Ovary (tissue), 9 donors: ENCODE measurements around the gene AP2M1. TPM values are rescaled to one million over a fixed set of nuclear protein-coding genes. Genes with fewer than 3 reads are reported as not detected.

Experiments
- DNase-seq, 5 donors: peaks; one replicate each; pipeline ENCODE4 v3.0.0-alpha.2; 2019 to 2020
- H3K27ac ChIP-seq, 2 donors: fragments of 200-600 bp; one replicate each; pipeline versions ENCODE4 v1.5.1 to v1.8.0; 2019 to 2022
- H3K27me3 ChIP-seq: fragments of 200-600 bp; one replicate; pipeline ENCODE4 v1.8.0; 2022
- H3K36me3 ChIP-seq: fragments of 200-600 bp; sonication (generic); one replicate; pipeline ENCODE4 v1.5.1; 2019
- H3K4me1 ChIP-seq: one replicate; pipeline ENCODE4 v1.8.1; 2013; ENCODE audit warnings: mild to moderate bottlenecking, moderate library complexity; ENCODE audit not compliant: insufficient read depth
- H3K4me3 ChIP-seq: fragments of 200-600 bp; sonication (generic); one replicate; pipeline ENCODE4 v1.5.1; 2017
- H3K9me3 ChIP-seq, 2 donors: fragments of 200-600 bp in 1 of 2; sonication (generic) in 1 of 2; one replicate each; pipeline versions ENCODE4 v1.5.1 to v1.8.1; 2013 to 2019; ENCODE audit warnings: mild to moderate bottlenecking in 1 of 2, moderate library complexity in 1 of 2
- CTCF ChIP-seq, 3 donors: fragments of 450-650 bp in 2 of 3; fragments of 200-600 bp in 1 of 3; IDR thresholded peaks; one replicate each; pipeline versions ENCODE4 v1.5.1 to v1.8.0; 2016 to 2022; ENCODE audit warnings: antibody characterized with exemption in 3 of 3, mild to moderate bottlenecking in 1 of 3
- EP300 ChIP-seq: sonication (generic); formaldehyde crosslinking; IDR thresholded peaks from one replicate; pipeline ENCODE4 v1.6.1; 2017; ENCODE audit warnings: antibody characterized with exemption
- POLR2A ChIP-seq: fragments of 450-650 bp; IDR thresholded peaks from one replicate; pipeline ENCODE4 v1.6.1; 2017; ENCODE audit warnings: antibody characterized with exemption, mild to moderate bottlenecking, moderate library complexity
- WGBS, 3 donors: extraction: QIAGEN DNeasy Blood & Tissue Kit in 1 of 3; methylation state at CpG; one replicate each; pipeline versions ENCODE4 v1.1.5 to v1.1.7; 2013 to 2017; 5-methylcytosine and 5-hydroxymethylcytosine counted together
- intact Hi-C, 4 donors: fragments of 100-400 bp; cut with DNase I; formaldehyde crosslinking; loops; one replicate each; pipeline versions ENCODE4 v1.11.0 to v1.15.1; 2022 to 2023
- polyA plus RNA-seq, 2 donors: library from polyadenylated mRNA; stranded (reverse); fragments of 200-250 nt in 1 of 2; fragments of 350-450 nt in 1 of 2; fragmentation: Illumina TruSeq in 1 of 2; extraction: RNeasy Lipid Tissue Mini Kit (QIAGEN cat#74804) in 1 of 2; gene quantifications; one replicate each; pipeline ENCODE4 v1.2.3, GENCODE V29; 2013 to 2014
- total RNA-seq, 7 donors: library from RNA; depleted of rRNA in 2 of 7; stranded (reverse); fragments of >200 nt in 2 of 7; fragmentation: NEBNext Ultra II Directional in 3 of 7; extraction: Animal tissue kit (Norgen Biotek cat#: 25700) in 3 of 7; gene quantifications; one replicate each; pipeline versions ENCODE4 v1.1.0 to v1.2.4, GENCODE V29; 2016 to 2023
- donor health status: DM: no; HTN: no; CAD: no; lungs with moderate emphysema.
- donor health status: DM: no; HTN: no; CAD: no.
- donor health status: Bipolar disorder and iron deficiency.
- donor health status: DM: yes; HTN: yes; CAD: no.
- donor health status: DM: no; HTN: no; CAD: no.
- donor health status: DM: yes; HTN: yes; CAD: no.

AP2M1 gene
- total and polyA plus RNA-seq, 9 donors: 107 to 371 (median 252) TPM

DNA sequence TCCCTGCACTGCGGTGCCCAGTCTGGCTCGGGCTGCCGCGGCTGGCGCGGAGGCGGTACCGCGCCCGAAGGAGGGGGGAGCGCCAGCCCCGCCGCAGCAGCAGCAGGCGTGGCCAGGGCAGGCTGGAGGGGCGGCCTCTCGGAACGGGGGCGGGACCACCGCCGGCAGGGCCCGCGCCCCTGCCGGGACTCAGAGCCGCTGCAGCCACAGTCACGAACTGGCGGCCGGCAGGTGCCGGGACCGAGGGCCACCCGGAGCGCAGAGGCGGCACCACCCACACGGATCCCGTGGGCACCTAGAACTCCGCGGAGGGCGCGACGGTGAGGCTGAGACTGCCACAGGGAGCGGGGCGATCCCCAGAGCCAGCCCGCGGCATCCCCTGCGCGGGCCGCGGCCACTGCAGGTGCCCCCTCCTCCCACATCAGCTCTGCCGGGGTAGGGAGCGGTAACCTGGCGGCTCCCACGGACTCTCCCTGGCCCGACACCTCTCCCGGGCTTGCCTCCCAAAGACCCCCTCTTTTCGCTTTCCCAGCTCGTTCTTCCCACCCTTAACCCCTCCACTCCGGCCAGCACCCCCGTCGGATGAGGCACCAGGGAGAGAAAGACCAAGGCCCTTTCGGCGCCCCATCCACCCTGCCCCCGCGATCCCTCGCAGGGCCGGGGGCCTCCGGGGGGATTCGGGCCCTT lies 54.9 kb downstream of the AP2M1 start, which contains the start of gene VWA5B2:
Gene VWA5B2, plus strand, starts transcription at position 192 of the 687 bp plus-strand sequence. CDS start 944 bp downstream, outside the sequence.
- intact Hi-C loops: no loop called here
- no peak within 1 kb of the TSS for H3K27ac ChIP-seq
- no peaks in the 10 kb centered on the region for H3K9me3 ChIP-seq
- WGBS, 3 donors: 0% methylated on average over 47 to 66 of the region's 66 CpGs
- H3K4me3 ChIP-seq: peak within 1 kb of the TSS; percentile 27
- peak in 4 of 5 donors; percentile 37 to 66 (median 55) for DNase-seq
- TF ChIP-seq EP300 (no peak), CTCF (IDR thresholded peaks at IDR 0.05) (peak in 1 of 3 donors; percentile 38), POLR2A (no peak)
- H3K27me3 ChIP-seq: no peaks in the 10 kb centered on the region
- H3K36me3 ChIP-seq: no peaks in the 10 kb centered on the region
- H3K4me1 ChIP-seq: peaks cover 6% of the 10 kb centered on the region

DNA sequence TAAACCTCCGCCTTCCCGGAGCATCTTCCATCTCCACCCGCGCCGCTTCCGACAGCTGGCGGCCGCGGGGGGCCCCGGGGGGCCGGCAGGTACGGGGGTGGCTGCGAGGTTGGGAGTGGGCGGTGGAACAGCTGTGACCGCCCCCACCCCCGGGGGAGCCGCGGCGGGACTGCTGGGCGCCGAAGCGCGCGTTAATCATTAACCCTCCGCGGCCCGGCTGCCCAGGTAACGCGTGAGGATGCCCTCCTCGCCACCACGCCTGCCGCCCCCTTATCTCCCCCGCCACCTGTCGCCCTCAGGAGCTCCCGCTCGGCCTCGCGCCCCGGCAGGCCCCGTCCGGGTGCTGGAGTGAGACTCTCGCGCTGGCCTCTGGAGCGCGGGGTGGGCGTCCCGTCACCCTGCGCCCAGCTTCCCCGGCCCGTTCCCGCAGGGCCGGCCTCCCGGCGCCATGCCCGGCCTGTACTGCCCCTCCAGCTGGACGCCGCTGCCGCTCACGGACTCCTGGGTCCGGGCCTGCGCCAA lies 55.5 kb downstream of the AP2M1 start:
- Histone ChIP-seq H3K36me3 (no peaks in the 10 kb centered on the region), H3K27ac (no peak overlapping the region), H3K9me3 (no peaks in the 10 kb centered on the region), H3K4me3 (peak overlapping the region; percentile 27), H3K4me1 (peaks cover 6% of the 10 kb centered on the region), H3K27me3 (no peaks in the 10 kb centered on the region)
- TF ChIP-seq CTCF (IDR thresholded peaks at IDR 0.05) (no peak), EP300 (no peak), POLR2A (no peak)
- intact Hi-C loops: no loop called here
- 0 to 1% (median 1%) methylated on average over 42 to 61 of the region's 61 CpGs for WGBS, 3 donors
- peak in 1 of 5 donors; percentile 37 for DNase-seq

GRCh38 chr3:184230603-184231528 lies 56.2 kb downstream of the AP2M1 start:
- intact Hi-C loops: no loop called here
- no peak for DNase-seq
- Histone ChIP-seq H3K4me1 (peaks cover 6% of the 10 kb centered on the region), H3K9me3 (no peaks in the 10 kb centered on the region), H3K36me3 (no peaks in the 10 kb centered on the region), H3K27ac (no peak overlapping the region), H3K27me3 (no peaks in the 10 kb centered on the region), H3K4me3 (peak overlapping the region; percentile 27)
- 4 to 6% (median 4%) methylated on average over 49 to 79 of the region's 79 CpGs for WGBS, 3 donors
- TF ChIP-seq POLR2A: no peak
- TF ChIP-seq CTCF (IDR thresholded peaks at IDR 0.05): no peak
- TF ChIP-seq EP300: no peak

- WGBS, 3 donors: 44 to 55% (median 55%) methylated on average over 3 of the region's 3 CpGs
- intact Hi-C loops: no loop called here
- no peak for TF ChIP-seq POLR2A
- Histone ChIP-seq H3K27me3 (no peaks in the 10 kb centered on the region), H3K4me3 (no peak overlapping the region), H3K36me3 (no peaks in the 10 kb centered on the region), H3K4me1 (peaks cover 6% of the 10 kb centered on the region), H3K9me3 (no peaks in the 10 kb centered on the region), H3K27ac (no peak overlapping the region)
- no peak for DNase-seq
Measured at GRCh38 chr3:184231671-184232070, 57.0 kb downstream of the AP2M1 start.
